ENCODE data around the gene DLEC1. TPM values are rescaled to one million over a fixed set of nuclear protein-coding genes. Genes with fewer than 3 reads are reported as not detected.

The DLEC1 gene
- total and polyA plus RNA-seq, 2 donors (not counting 1 experiment from before 2014, with no cell fraction given) = under 0.01 to 0.02 TPM

- Histone ChIP-seq H3K4me2 (ENCODE audit: extremely low read depth, insufficient read depth, low read length) (no peak overlapping the region), H3K79me2 (ENCODE audit: control insufficient read depth, insufficient read depth, low read length) (no peaks in the 10 kb centered on the region), H3K4me3 (replicated peaks in 1 of 4; ENCODE audit: control extremely low read depth in 1 of 4, insufficient read depth in 1 of 4, low read depth in 3 of 4, low read length in 4 of 4) (no peak overlapping the region), H2AFZ (ENCODE audit: low read length) (no peak overlapping the region), H3K9ac (ENCODE audit: insufficient read depth, low read length) (no peak overlapping the region), H3K36me3 (ENCODE audit: control insufficient read depth, insufficient read depth, low read length) (peaks cover 4% of the 10 kb centered on the region), H3K9me3 (ENCODE audit: control insufficient read depth, insufficient read depth, low read depth, low read length) (no peaks in the 10 kb centered on the region), H3K27ac (ENCODE audit: insufficient read depth, low read length) (no peak overlapping the region), H4K20me1 (ENCODE audit: control insufficient read depth, extremely low read depth, insufficient read depth, low read length) (no peaks in the 10 kb centered on the region), H3K27me3 (ENCODE audit: control insufficient read depth, insufficient read depth, low read length) (no peaks in the 10 kb centered on the region), H3K4me1 (ENCODE audit: control insufficient read depth, extremely low read depth, insufficient read depth, low read length) (no peaks in the 10 kb centered on the region)
- TF ChIP-seq EZH2 (IDR thresholded peaks at IDR 0.05; ENCODE audit: low read length, missing control alignments) (no peak), CTCF (conservative IDR thresholded peaks at IDR 0.05 in 1 of 2, IDR thresholded peaks at IDR 0.05 in 1 of 2; ENCODE audit: low read depth in 1 of 2, low read length in 2 of 2) (no peak)
- DNase-seq (ENCODE audit: low read depth in 2 of 2) = no peak
These were observed 23.5 kb upstream of the DLEC1 start for GRCh38 chr3:38015485-38015884.

GRCh38 chr3:38015984-38016383 lies 23.0 kb upstream of the DLEC1 start:
- Histone ChIP-seq H3K9ac (ENCODE audit: insufficient read depth, low read length) (no peak overlapping the region), H3K36me3 (ENCODE audit: control insufficient read depth, insufficient read depth, low read length) (peaks cover 4% of the 10 kb centered on the region), H3K27me3 (ENCODE audit: control insufficient read depth, insufficient read depth, low read length) (no peaks in the 10 kb centered on the region), H3K4me1 (ENCODE audit: control insufficient read depth, extremely low read depth, insufficient read depth, low read length) (no peaks in the 10 kb centered on the region), H4K20me1 (ENCODE audit: control insufficient read depth, extremely low read depth, insufficient read depth, low read length) (no peaks in the 10 kb centered on the region), H3K27ac (ENCODE audit: insufficient read depth, low read length) (no peak overlapping the region), H3K4me2 (ENCODE audit: extremely low read depth, insufficient read depth, low read length) (no peak overlapping the region), H2AFZ (ENCODE audit: low read length) (no peak overlapping the region), H3K4me3 (replicated peaks in 1 of 4; ENCODE audit: control extremely low read depth in 1 of 4, insufficient read depth in 1 of 4, low read depth in 3 of 4, low read length in 4 of 4) (no peak overlapping the region), H3K9me3 (ENCODE audit: control insufficient read depth, insufficient read depth, low read depth, low read length) (no peaks in the 10 kb centered on the region), H3K79me2 (ENCODE audit: control insufficient read depth, insufficient read depth, low read length) (no peaks in the 10 kb centered on the region)
- no peak for DNase-seq (ENCODE audit: low read depth in 2 of 2)
- TF ChIP-seq EZH2 (IDR thresholded peaks at IDR 0.05; ENCODE audit: low read length, missing control alignments) = no peak
- TF ChIP-seq CTCF (conservative IDR thresholded peaks at IDR 0.05 in 1 of 2, IDR thresholded peaks at IDR 0.05 in 1 of 2; ENCODE audit: low read depth in 1 of 2, low read length in 2 of 2) = no peak

- Histone ChIP-seq H3K4me3 (replicated peaks in 1 of 4; ENCODE audit: control extremely low read depth in 1 of 4, insufficient read depth in 1 of 4, low read depth in 3 of 4, low read length in 4 of 4) (no peak overlapping the region), H3K36me3 (ENCODE audit: control insufficient read depth, insufficient read depth, low read length) (peaks cover 4% of the 10 kb centered on the region), H2AFZ (ENCODE audit: low read length) (no peak overlapping the region), H3K27me3 (ENCODE audit: control insufficient read depth, insufficient read depth, low read length) (no peaks in the 10 kb centered on the region), H3K9ac (ENCODE audit: insufficient read depth, low read length) (no peak overlapping the region), H3K4me1 (ENCODE audit: control insufficient read depth, extremely low read depth, insufficient read depth, low read length) (no peaks in the 10 kb centered on the region), H3K79me2 (ENCODE audit: control insufficient read depth, insufficient read depth, low read length) (no peaks in the 10 kb centered on the region), H3K9me3 (ENCODE audit: control insufficient read depth, insufficient read depth, low read depth, low read length) (no peaks in the 10 kb centered on the region), H3K27ac (ENCODE audit: insufficient read depth, low read length) (no peak overlapping the region), H3K4me2 (ENCODE audit: extremely low read depth, insufficient read depth, low read length) (no peak overlapping the region), H4K20me1 (ENCODE audit: control insufficient read depth, extremely low read depth, insufficient read depth, low read length) (no peaks in the 10 kb centered on the region)
- TF ChIP-seq EZH2 (IDR thresholded peaks at IDR 0.05; ENCODE audit: low read length, missing control alignments) = no peak
- no peak for TF ChIP-seq CTCF (conservative IDR thresholded peaks at IDR 0.05 in 1 of 2, IDR thresholded peaks at IDR 0.05 in 1 of 2; ENCODE audit: low read depth in 1 of 2, low read length in 2 of 2)
- no peak for DNase-seq (ENCODE audit: low read depth in 2 of 2)
These were observed 22.6 kb upstream of the DLEC1 start for GRCh38 chr3:38016410-38016809.
